Measurements from ENCODE around the gene SOSTDC1. TPM values are rescaled to one million over a fixed set of nuclear protein-coding genes. Genes with fewer than 3 reads are reported as not detected.

Gene SOSTDC1
- total RNA-seq, 2 donors from 2014 or later: 2.3 to 3.0 TPM

- TF ChIP-seq POLR2A (IDR thresholded peaks at IDR 0.05) (no peak), POLR2AphosphoS5 (IDR thresholded peaks at IDR 0.05) (no peak)
- TF ChIP-seq, protein P1, sequence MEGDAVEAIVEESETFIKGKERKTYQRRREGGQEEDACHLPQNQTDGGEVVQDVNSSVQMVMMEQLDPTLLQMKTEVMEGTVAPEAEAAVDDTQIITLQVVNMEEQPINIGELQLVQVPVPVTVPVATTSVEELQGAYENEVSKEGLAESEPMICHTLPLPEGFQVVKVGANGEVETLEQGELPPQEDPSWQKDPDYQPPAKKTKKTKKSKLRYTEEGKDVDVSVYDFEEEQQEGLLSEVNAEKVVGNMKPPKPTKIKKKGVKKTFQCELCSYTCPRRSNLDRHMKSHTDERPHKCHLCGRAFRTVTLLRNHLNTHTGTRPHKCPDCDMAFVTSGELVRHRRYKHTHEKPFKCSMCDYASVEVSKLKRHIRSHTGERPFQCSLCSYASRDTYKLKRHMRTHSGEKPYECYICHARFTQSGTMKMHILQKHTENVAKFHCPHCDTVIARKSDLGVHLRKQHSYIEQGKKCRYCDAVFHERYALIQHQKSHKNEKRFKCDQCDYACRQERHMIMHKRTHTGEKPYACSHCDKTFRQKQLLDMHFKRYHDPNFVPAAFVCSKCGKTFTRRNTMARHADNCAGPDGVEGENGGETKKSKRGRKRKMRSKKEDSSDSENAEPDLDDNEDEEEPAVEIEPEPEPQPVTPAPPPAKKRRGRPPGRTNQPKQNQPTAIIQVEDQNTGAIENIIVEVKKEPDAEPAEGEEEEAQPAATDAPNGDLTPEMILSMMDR (IDR thresholded peaks at IDR 0.05): no peak
- intact Hi-C loops (cut with DNase I): loop anchor here (5.0 kb wide), 1 partner anchor 227 kb away; the partner anchor contains the start of genes ANKMY2 and BZW2
- no peaks in the 10 kb centered on the region for H3K4me1 ChIP-seq (replicated peaks)
- H3K27ac ChIP-seq: peak overlapping the region; percentile 94
- peak overlapping the region; percentile 51 to 54 for H3K4me3 ChIP-seq
- H3K27me3 ChIP-seq (replicated peaks; ENCODE audit: insufficient read depth): no peaks in the 10 kb centered on the region
- no peaks in the 10 kb centered on the region for H3K36me3 ChIP-seq
- WGBS: 1% methylated on average over 3 of the region's 3 CpGs
- no peak for DNase-seq (ENCODE audit: low spot score)
- H3K9me3 ChIP-seq: no peaks in the 10 kb centered on the region
Observed at GRCh38 chr7:16420329-16420648, 45.2 kb downstream of the SOSTDC1 start.

- no peak overlapping the region for H3K4me3 ChIP-seq
- no peaks in the 10 kb centered on the region for H3K27me3 ChIP-seq (replicated peaks; ENCODE audit: insufficient read depth)
- no peaks in the 10 kb centered on the region for H3K9me3 ChIP-seq
- DNase-seq (ENCODE audit: low spot score): no peak
- TF ChIP-seq, protein P1 (IDR thresholded peaks at IDR 0.05): no peak
- no peak for TF ChIP-seq POLR2AphosphoS5 (IDR thresholded peaks at IDR 0.05)
- TF ChIP-seq POLR2A (IDR thresholded peaks at IDR 0.05): no peak
- intact Hi-C loops (cut with DNase I): loop anchor here (5.0 kb wide), 1 partner anchor 227 kb away; the partner anchor contains the start of genes ANKMY2 and BZW2
- no peaks in the 10 kb centered on the region for H3K4me1 ChIP-seq (replicated peaks)
- no peaks in the 10 kb centered on the region for H3K36me3 ChIP-seq
- WGBS: 62% methylated on average over 10 of the region's 10 CpGs
- H3K27ac ChIP-seq: peak overlapping the region in 1 of 2 donors; percentile 94
Observed at GRCh38 chr7:16419859-16420258, 45.7 kb downstream of the SOSTDC1 start.

GRCh38 chr7:16419126-16419525, 46.4 kb downstream of the SOSTDC1 start:
- Histone ChIP-seq H3K4me3 (no peak overlapping the region), H3K27ac (no peak overlapping the region), H3K27me3 (replicated peaks; ENCODE audit: insufficient read depth) (no peaks in the 10 kb centered on the region), H3K4me1 (replicated peaks) (no peaks in the 10 kb centered on the region), H3K9me3 (no peaks in the 10 kb centered on the region), H3K36me3 (no peaks in the 10 kb centered on the region)
- WGBS: 94% methylated on average over 1 of the region's 1 CpG
- no peak for DNase-seq (ENCODE audit: low spot score)
- TF ChIP-seq, protein P1 (IDR thresholded peaks at IDR 0.05): no peak
- TF ChIP-seq POLR2AphosphoS5 (IDR thresholded peaks at IDR 0.05) (no peak), POLR2A (IDR thresholded peaks at IDR 0.05) (no peak)
- intact Hi-C loops (cut with DNase I): no loop called here

GRCh38 chr7:16417906-16418305, 47.6 kb downstream of the SOSTDC1 start:
- intact Hi-C loops (cut with DNase I): no loop called here
- Histone ChIP-seq H3K4me1 (replicated peaks) (no peaks in the 10 kb centered on the region), H3K4me3 (no peak overlapping the region), H3K27ac (no peak overlapping the region), H3K27me3 (replicated peaks; ENCODE audit: insufficient read depth) (no peaks in the 10 kb centered on the region), H3K9me3 (no peaks in the 10 kb centered on the region), H3K36me3 (no peaks in the 10 kb centered on the region)
- TF ChIP-seq POLR2AphosphoS5 (IDR thresholded peaks at IDR 0.05) (no peak), POLR2A (IDR thresholded peaks at IDR 0.05) (no peak)
- TF ChIP-seq, protein P1 (IDR thresholded peaks at IDR 0.05): no peak
- 98% methylated on average over 1 of the region's 1 CpG for WGBS
- DNase-seq (ENCODE audit: low spot score): no peak

Data from prostate gland (tissue), 2 donors.